Stomach (tissue), 4 donors: Measurements from ENCODE around the gene SUV39H2.

Experiments
- CTCF ChIP-seq, 7 experiments: fragments of 450-650 bp in 4 of 7; fragments of 200-600 bp in 3 of 7; sonication (generic) in 3 of 7; IDR thresholded peaks; one replicate each; pipeline ENCODE4 v1.5.1; 2016 to 2019; ENCODE audit warnings: antibody characterized with exemption in 7 of 7, control low read depth in 2 of 7, mild to moderate bottlenecking in 1 of 7
- POLR2AphosphoS5 ChIP-seq, 3 donors: sonication (generic); formaldehyde crosslinking; IDR thresholded peaks; one replicate each; pipeline ENCODE4 v1.6.1; 2016; ENCODE audit warnings: antibody characterized with exemption in 3 of 3

- TF ChIP-seq CTCF (IDR thresholded peaks at IDR 0.05): no peak
- no peak for TF ChIP-seq POLR2AphosphoS5 (IDR thresholded peaks at IDR 0.05)
Observed at GRCh38 chr10:14926722-14927416, 48.2 kb downstream of the SUV39H2 start.
